Hindlimb muscle (tissue), 1 donor: Measurements from ENCODE around the gene PIP4P1. TPM values are rescaled to one million over a fixed set of nuclear protein-coding genes. Genes with fewer than 3 reads are reported as not detected.

Source experiments
- polyA plus RNA-seq: library from polyadenylated mRNA; unstranded; fragments of 120-200 nt; gene quantifications from one replicate; pipeline ENCODE4 v1.2.1, GENCODE V29; 2013; ENCODE audit not compliant: insufficient read length

Gene PIP4P1
- polyA plus RNA-seq, 1 donor: 18.6 TPM

Other genes with a start within 250 kb of the PIP4P1 start
- gene OR11H6, start 237.7 kb downstream of the PIP4P1 start, polyA plus RNA-seq: not detected
- gene OR11H7, start 232.5 kb downstream of the PIP4P1 start, polyA plus RNA-seq: not detected
- not detected for gene OR11H4, start 222.1 kb downstream of the PIP4P1 start, polyA plus RNA-seq
- gene TTC5, start 155.5 kb downstream of the PIP4P1 start, polyA plus RNA-seq: 11.3 TPM
- 58.8 TPM for gene CCNB1IP1, start 128.2 kb downstream of the PIP4P1 start, polyA plus RNA-seq
- gene PARP2, start 117.8 kb downstream of the PIP4P1 start, polyA plus RNA-seq: 35.5 TPM
- gene TEP1, start 47.9 kb downstream of the PIP4P1 start, polyA plus RNA-seq: 17.5 TPM
- 0.97 TPM for gene KLHL33, start 25.3 kb downstream of the PIP4P1 start, polyA plus RNA-seq
- gene OSGEP, start 6.6 kb downstream of the PIP4P1 start, polyA plus RNA-seq: 41.9 TPM
- 163 TPM for gene APEX1, start 6.2 kb downstream of the PIP4P1 start, polyA plus RNA-seq
- 7.3 TPM for gene PNP, start 8.0 kb upstream of the PIP4P1 start, polyA plus RNA-seq
- not detected for gene RNASE10, start 44.1 kb upstream of the PIP4P1 start, polyA plus RNA-seq
- not detected for gene RNASE9, start 99.6 kb upstream of the PIP4P1 start, polyA plus RNA-seq
- not detected for gene RNASE11, start 126.6 kb upstream of the PIP4P1 start, polyA plus RNA-seq
- gene RNASE12, start 129.9 kb upstream of the PIP4P1 start, polyA plus RNA-seq: not detected
- not detected for gene OR6S1, start 180.3 kb upstream of the PIP4P1 start, polyA plus RNA-seq
- 4.5 TPM for gene RNASE4, start 223.1 kb upstream of the PIP4P1 start, polyA plus RNA-seq
- 2.5 TPM for gene ANG, start 227.3 kb upstream of the PIP4P1 start, polyA plus RNA-seq